Endometrium (tissue), 2 donors: ENCODE results near the gene ESPN.

Experiments used
- FAIRE-seq: peaks from 2 replicates; lab custom pipeline; 2012; peaks lifted over from hg19 to GRCh38; lab: Jason Lieb, UNC
- donor health status: control.
- donor health status: control.

The ESPN gene

DNA sequence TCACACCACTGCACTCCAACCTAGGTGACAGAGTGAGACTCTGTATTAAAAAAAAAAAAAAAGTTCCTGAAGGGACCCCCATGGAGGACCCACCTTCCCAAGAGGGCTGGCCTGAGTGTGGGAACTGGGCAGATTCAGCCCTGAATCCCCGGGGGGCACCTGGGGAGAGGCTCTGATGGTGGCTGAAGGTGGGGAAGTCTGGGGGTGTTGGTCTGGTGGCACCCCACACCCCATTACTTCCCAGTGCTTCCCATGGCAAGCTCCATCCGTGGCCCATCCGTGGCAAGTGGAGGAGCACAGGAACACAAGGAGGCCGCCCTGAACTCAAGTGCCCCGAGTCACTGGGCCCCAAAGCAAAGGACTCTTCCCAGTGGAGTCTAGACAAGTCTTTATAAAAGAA, 42.2 kb downstream of the ESPN start:
- no peak for FAIRE-seq

GRCh38 chr1:6467224-6467623, 42.6 kb downstream of the ESPN start:
- no peak for FAIRE-seq

GRCh38 chr1:6467744-6468688, 43.4 kb downstream of the ESPN start:
- no peak for FAIRE-seq

- FAIRE-seq: no peak
Measured at GRCh38 chr1:6468729-6469461, 44.3 kb downstream of the ESPN start.

- no peak for FAIRE-seq
Measured at GRCh38 chr1:6470132-6471085, 45.8 kb downstream of the ESPN start.

- FAIRE-seq: no peak
Measured at GRCh38 chr1:6471086-6471969, 46.8 kb downstream of the ESPN start.

DNA sequence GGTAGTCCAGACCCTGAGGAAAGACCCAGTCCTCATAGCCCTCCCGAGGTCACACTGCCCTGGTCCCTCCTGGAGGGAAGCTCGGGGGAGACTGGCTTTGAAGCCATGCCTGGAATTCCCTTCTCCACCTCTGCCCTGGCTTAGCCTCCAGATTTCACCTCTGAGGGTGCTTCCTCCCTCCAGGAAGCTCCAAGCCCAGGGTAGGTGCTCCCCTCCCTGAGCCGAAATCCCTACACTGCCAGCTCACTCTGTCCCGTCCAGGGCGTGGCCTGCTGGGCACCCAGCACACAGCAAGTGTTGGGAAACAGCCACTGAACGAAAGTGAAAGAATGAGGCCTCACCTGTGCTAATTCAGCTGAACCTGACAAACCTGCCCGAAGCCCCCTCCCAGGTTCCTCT, 47.4 kb downstream of the ESPN start:
- no peak for FAIRE-seq

GRCh38 chr1:6472391-6472790, 47.8 kb downstream of the ESPN start:
- no peak for FAIRE-seq

GRCh38 chr1:6473156-6473555, 48.6 kb downstream of the ESPN start:
- FAIRE-seq: no peak

DNA sequence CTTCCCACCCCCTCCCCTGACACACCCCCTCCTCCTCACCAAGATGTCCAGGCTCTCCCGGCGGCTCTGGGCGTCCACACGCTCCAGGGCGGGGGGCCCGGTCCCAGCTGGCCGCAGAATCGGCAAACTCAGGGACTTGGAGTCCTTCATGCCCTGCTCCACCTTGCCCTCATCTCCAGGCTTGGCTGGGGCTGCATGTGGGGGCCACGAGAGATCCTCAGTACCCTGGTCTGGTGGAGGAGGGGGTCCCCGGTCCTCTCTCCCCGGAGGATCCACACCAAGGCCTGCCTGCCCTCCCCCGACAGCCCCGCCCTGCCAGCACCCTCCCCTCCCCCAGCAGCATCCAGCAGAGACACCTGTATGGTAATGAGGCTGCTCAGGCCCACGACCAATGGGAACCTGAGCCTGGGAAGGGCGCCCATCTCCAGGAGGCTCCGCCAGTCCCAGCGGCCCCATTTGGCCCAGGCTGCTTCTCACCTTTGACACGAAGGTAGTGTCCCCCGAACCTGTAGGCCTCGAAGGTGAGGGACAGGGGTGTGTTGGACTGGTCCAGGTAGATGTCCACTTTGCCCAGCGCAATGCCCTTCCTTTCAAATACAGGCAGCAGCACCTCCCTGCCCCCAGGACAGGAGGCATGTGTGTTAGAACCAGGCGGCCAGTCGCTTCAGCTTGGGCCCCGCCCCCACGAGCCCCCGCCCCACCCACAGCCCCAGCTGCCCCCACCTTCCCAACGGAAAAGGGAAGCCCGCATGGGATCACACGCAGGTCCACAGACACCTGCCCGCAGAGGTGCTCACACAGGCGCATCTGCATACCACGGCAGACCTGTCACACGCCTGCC, 49.6 kb downstream of the ESPN start:
- no peak for FAIRE-seq

- FAIRE-seq: no peak
Measured at GRCh38 chr1:6474815-6475282, 50.3 kb downstream of the ESPN start.

GRCh38 chr1:6475381-6476133, 51.0 kb downstream of the ESPN start:
- FAIRE-seq: no peak

- FAIRE-seq: no peak
Measured at GRCh38 chr1:6476483-6476882, 51.9 kb downstream of the ESPN start.

DNA sequence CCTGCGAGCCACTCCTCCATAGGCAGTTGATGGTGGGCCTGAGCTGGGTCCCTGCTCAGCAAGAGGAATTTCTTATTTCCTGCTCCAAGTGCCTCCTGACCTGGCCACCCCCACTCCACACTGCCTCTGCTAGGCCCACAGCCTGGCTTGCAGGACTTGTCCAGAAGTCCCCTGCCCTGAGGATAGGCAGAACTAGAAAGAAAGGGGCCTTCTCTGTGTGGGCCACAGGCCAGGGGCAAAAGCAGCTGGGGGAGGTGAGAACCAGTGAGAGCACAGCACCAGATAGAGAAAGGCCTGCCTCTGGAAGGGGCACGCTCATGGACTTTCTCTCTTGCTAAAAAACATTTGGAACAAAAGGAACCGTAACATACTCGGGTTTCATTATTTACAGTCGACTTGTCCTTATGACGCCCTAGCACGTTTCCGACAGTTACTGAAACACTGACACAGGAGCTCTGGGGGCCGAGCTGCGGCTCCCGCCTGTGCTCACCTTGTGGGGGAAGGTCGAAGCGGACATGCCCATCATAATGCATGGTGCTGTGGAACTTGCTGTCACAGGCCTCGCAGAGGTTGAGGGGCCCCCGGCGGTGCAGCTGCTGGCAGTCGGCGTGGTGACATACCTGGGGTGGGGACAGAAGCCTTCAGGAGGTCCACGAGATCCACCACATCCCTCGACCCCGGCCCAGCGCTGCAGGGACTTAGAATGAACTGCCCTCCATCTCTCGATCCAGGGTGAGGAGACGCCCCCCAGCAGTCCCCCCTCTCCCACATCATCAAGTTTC, 52.7 kb downstream of the ESPN start:
- no peak for FAIRE-seq

- FAIRE-seq: no peak
Measured at GRCh38 chr1:6481820-6482219, 57.2 kb downstream of the ESPN start.

- FAIRE-seq: no peak
Measured at GRCh38 chr1:6483017-6483760, 58.6 kb downstream of the ESPN start.

DNA sequence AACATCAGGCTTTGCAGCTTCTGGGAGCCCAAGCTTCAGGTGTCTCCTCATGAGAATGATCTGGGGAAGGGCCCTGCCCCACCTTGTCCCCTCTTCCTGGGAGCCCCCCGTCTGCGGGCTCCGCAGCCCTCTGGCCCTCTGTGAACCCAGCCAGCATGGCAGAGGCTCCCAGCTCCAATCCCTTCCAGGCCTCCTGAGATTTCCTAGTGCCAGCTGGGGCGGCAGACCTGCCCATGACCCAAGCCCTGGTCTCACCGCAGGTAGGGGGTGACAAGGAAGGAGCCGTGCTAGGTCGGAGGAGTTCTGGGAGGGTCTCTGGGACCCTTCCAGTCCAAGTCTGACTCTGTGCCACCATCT, 59.2 kb downstream of the ESPN start:
- FAIRE-seq: no peak

- FAIRE-seq: no peak
Measured at GRCh38 chr1:6484826-6485167, 60.2 kb downstream of the ESPN start.
